CD4-positive, alpha-beta T cell treated with Interleukin-4 for 4 hours (primary cell): ENCODE data around the gene ZNF839.
"Not testable (repeated sequence)": the region's sequence is repeated elsewhere in the genome, so short reads cannot be mapped to it uniquely, and the experiment has no call there.

Experiments used
- DNase-seq: peaks from one replicate; pipeline ENCODE4 v3.0.0-alpha.2; 2020

Gene ZNF839

GRCh38 chr14:102342238-102342637 lies 22.7 kb downstream of the ZNF839 start:
- DNase-seq, result no peak

GRCh38 chr14:102344084-102344483 lies 24.5 kb downstream of the ZNF839 start:
- DNase-seq, result no peak

GRCh38 chr14:102344485-102344884 lies 24.9 kb downstream of the ZNF839 start:
- no peak for DNase-seq

GRCh38 chr14:102345232-102345631 lies 25.7 kb downstream of the ZNF839 start:
- no peak for DNase-seq

- no peak for DNase-seq
Measured at GRCh38 chr14:102346645-102347044, 27.1 kb downstream of the ZNF839 start.

GRCh38 chr14:102348376-102348775 lies 28.8 kb downstream of the ZNF839 start:
- DNase-seq, result no peak

GRCh38 chr14:102351023-102351422 lies 31.5 kb downstream of the ZNF839 start:
- no peak for DNase-seq

GRCh38 chr14:102351593-102351992 lies 32.0 kb downstream of the ZNF839 start:
- DNase-seq, result not testable (repeated sequence)

GRCh38 chr14:102352213-102352612 lies 32.7 kb downstream of the ZNF839 start:
- DNase-seq, result no peak

GRCh38 chr14:102353126-102353619 lies 33.6 kb downstream of the ZNF839 start:
- DNase-seq, result no peak

- no peak for DNase-seq
Measured at GRCh38 chr14:102356280-102356679, 36.7 kb downstream of the ZNF839 start.

GRCh38 chr14:102359341-102359740 lies 39.8 kb downstream of the ZNF839 start:
- DNase-seq, result no peak

GRCh38 chr14:102360388-102360787 lies 40.8 kb downstream of the ZNF839 start:
- no peak for DNase-seq

GRCh38 chr14:102362084-102362483 lies 42.5 kb downstream of the ZNF839 start:
- peak; percentile 50 for DNase-seq

- peak; percentile 94 for DNase-seq
Measured at GRCh38 chr14:102362545-102363181, 43.1 kb downstream of the ZNF839 start, which contains the start of the genes CINP and TECPR2. CINP (minus strand) TSS chr14:102362890; CDS start chr14:102362851, 39 bp downstream. TECPR2 (plus strand) TSS chr14:102362941; CDS start chr14:102376722, 13,781 bp downstream.

GRCh38 chr14:102363182-102363943 lies 43.8 kb downstream of the ZNF839 start:
- peak; percentile 8 for DNase-seq

- DNase-seq, result no peak
Measured at GRCh38 chr14:102370305-102370809, 50.8 kb downstream of the ZNF839 start.

GRCh38 chr14:102371361-102371760 lies 51.8 kb downstream of the ZNF839 start:
- DNase-seq, result no peak

GRCh38 chr14:102373110-102373509 lies 53.6 kb downstream of the ZNF839 start:
- DNase-seq, result no peak

GRCh38 chr14:102374264-102374663 lies 54.7 kb downstream of the ZNF839 start:
- no peak for DNase-seq

- no peak for DNase-seq
Measured at GRCh38 chr14:102375119-102375518, 55.6 kb downstream of the ZNF839 start.

- DNase-seq, result no peak
Measured at GRCh38 chr14:102377696-102378095, 58.1 kb downstream of the ZNF839 start.

- no peak for DNase-seq
Measured at GRCh38 chr14:102378830-102379229, 59.3 kb downstream of the ZNF839 start.

- no peak for DNase-seq
Measured at GRCh38 chr14:102387086-102387485, 67.5 kb downstream of the ZNF839 start.
